MG63 (cell line): ENCODE results near the gene C3orf70. TPM values are rescaled to one million over a fixed set of nuclear protein-coding genes. Genes with fewer than 3 reads are reported as not detected.
A peak's percentile ranks its signal among the peaks of the same experiment; 100 is the strongest.

ENCODE experiments used
- DNase-seq: peaks from one replicate; pipeline ENCODE4 v3.0.0-alpha.2; 2020
- H3K27me3 ChIP-seq: fragments of 250-450 bp; sonication (Bioruptor Pico); 2 replicates; pipeline ENCODE4 v1.5.1; 2020; ENCODE audit warnings: mild to moderate bottlenecking, moderate library complexity
- H3K36me3 ChIP-seq: fragments of 250-450 bp; sonication (Bioruptor Pico); 2 replicates; pipeline ENCODE4 v1.5.1; 2020; ENCODE audit warnings: mild to moderate bottlenecking, moderate library complexity
- H3K4me3 ChIP-seq: fragments of 250-450 bp; sonication (Bioruptor Pico); 2 replicates; pipeline ENCODE4 v1.5.1; 2020; ENCODE audit warnings: mild to moderate bottlenecking, moderate library complexity
- H3K9me3 ChIP-seq: fragments of 250-450 bp; sonication (Bioruptor Pico); 2 replicates; pipeline ENCODE4 v1.5.1; 2020; ENCODE audit warnings: mild to moderate bottlenecking, moderate library complexity
- total RNA-seq: library from RNA; depleted of rRNA; stranded (reverse); fragments of >200 nt; shearing (Covaris generic); gene quantifications from 2 replicates; pipeline ENCODE4 v1.2.3, GENCODE V29; 2014; ENCODE audit warnings: low replicate concordance

Gene C3orf70
- total RNA-seq, 1 experiment from 2014 or later, result not detected

- H3K36me3 ChIP-seq, result no peaks in the 10 kb centered on the region
- DNase-seq, result no peak
- H3K9me3 ChIP-seq, result no peaks in the 10 kb centered on the region
- H3K4me3 ChIP-seq, result no peak overlapping the region
- peaks cover 79% of the 10 kb centered on the region for H3K27me3 ChIP-seq
Observed at GRCh38 chr3:185153861-185154629, 1.2 kb upstream of the C3orf70 start.

- Histone ChIP-seq H3K27me3 (peaks cover 82% of the 10 kb centered on the region), H3K4me3 (peak overlapping the region; percentile 31), H3K36me3 (no peaks in the 10 kb centered on the region), H3K9me3 (no peaks in the 10 kb centered on the region)
- no peak for DNase-seq
Observed at GRCh38 chr3:185153171-185153771, 411 bp upstream of the C3orf70 start.

DNA sequence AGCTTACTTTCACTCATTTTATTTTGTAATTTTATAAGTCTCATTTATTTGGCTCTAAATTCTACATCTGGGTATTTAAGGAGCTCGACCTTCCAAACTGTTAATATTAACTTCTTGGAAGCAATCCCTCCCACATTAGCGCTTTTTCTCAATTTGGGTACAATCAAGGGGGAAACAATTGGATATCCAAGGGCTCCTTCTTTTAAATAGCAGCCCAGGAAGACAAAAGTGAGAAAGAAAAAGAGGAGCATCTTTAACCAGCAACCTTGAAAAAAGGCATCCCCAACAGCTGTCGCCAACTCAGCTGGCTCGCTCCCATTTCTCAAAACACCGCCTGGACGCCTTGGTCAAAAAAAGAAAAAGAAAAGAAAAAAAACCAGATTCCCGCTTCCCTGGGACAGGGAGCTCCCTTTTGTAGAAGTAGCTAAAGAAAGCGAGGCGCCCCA is 873 bp downstream of the C3orf70 start:
- Histone ChIP-seq H3K4me3 (no peak overlapping the region), H3K9me3 (no peaks in the 10 kb centered on the region), H3K27me3 (peaks cover 90% of the 10 kb centered on the region), H3K36me3 (no peaks in the 10 kb centered on the region)
- no peak for DNase-seq

DNA sequence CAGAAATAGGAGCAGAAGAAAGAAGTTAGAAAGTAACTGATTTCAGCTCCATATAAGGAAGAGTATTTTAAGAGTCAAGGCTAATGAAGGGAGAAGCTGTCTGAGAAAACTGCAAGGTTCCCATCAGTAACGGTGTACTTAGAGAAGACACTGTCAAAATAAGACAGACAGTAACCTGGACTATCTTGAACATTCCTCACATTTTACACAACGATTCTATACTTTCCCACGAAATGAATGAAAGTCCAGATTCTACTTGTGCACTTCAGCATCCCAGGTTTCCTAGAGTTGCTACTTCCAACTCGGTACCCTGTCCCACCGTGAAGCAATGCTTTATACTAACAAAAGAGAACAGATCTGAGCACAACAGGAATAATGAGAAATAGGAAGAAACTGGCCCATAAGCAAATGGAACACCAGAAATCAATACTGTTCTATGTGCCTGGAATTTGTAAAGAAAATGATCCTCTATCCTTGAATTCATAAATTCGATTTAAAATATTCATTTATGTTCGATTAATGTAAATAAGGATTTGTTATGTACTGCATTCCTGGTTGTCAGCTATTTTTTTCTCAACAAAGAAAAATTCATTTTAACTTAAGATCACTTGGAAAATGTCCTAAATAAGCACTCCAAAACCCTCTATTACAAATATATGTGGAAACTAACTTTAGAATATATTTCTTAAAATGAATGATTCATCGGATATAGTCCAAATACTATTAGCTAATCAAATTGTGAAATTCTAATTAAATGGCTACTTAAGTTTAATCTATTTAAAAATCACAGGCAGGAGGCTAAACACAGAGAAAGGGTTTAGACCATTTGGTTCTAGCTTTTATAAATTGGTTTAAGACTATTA is 1.5 kb downstream of the C3orf70 start:
- no peak for DNase-seq
- peaks cover 89% of the 10 kb centered on the region for H3K27me3 ChIP-seq
- no peak overlapping the region for H3K4me3 ChIP-seq
- no peaks in the 10 kb centered on the region for H3K9me3 ChIP-seq
- H3K36me3 ChIP-seq, result no peaks in the 10 kb centered on the region

DNA sequence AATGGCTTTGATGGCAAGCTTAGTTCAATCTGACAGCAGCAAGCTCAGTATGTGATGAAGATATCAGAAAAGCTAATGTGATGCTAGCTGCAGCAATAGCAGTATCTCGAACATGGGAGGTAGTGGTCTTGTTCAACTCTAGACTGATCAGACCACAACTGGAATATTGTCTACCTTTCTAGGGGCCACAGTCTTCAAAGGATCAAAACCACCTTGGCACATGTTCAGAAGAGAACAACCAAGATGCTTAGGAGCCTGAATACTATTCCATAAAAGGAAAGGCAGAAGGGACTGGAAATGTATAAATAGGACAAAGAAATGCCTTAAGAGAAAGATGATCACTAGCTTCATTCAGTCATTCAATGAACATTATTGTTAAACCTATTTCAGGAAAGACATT is 2.3 kb downstream of the C3orf70 start:
- Histone ChIP-seq H3K9me3 (no peaks in the 10 kb centered on the region), H3K4me3 (no peak overlapping the region), H3K36me3 (no peaks in the 10 kb centered on the region), H3K27me3 (peaks cover 85% of the 10 kb centered on the region)
- DNase-seq, result no peak

DNA sequence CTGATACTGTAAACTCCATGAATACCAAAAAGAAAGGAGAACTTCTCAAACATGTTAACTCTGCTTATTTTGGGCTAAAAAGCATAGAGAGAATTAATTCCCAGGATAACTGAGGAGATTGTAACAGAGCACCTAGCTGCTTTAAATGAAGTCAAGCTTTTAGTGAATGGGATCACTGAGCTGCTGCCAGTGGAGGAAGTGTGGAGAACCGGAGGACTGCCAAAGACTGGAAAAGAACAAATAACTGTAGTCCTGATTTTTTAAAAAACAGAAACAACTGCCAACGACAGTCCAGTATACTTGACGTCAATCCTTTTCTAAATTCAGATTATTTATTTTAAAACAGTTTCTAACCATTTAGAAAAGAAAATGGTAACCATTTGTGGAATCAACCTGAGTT is 3.3 kb downstream of the C3orf70 start:
- no peaks in the 10 kb centered on the region for H3K36me3 ChIP-seq
- no peak overlapping the region for H3K4me3 ChIP-seq
- no peak for DNase-seq
- peaks cover 82% of the 10 kb centered on the region for H3K27me3 ChIP-seq
- no peaks in the 10 kb centered on the region; the same call in 1 of the 2 replicates for H3K9me3 ChIP-seq

DNA sequence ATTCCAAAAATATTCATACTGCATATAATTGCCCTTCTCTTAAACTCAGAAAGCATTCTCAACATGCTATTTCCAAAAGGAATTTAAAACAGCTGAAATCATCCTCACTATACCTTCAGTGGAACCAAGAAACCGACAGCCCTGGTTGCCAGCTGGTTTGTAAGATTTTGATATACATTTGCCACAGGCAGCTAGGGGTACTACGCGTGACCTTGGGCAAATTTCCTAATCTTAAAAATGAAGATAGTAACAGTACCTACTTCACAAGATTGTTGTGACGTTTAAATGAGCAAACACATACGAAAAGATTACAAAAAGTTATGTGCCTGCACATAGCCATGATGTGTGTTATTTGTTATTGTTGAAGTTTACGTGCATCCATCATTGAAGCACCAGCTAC is 7.3 kb downstream of the C3orf70 start:
- no peak overlapping the region for H3K4me3 ChIP-seq
- no peaks in the 10 kb centered on the region; the same call in 1 of the 2 replicates for H3K9me3 ChIP-seq
- no peak for DNase-seq
- peaks cover 52% of the 10 kb centered on the region for H3K27me3 ChIP-seq
- H3K36me3 ChIP-seq, result no peaks in the 10 kb centered on the region

- H3K36me3 ChIP-seq, result no peaks in the 10 kb centered on the region
- H3K27me3 ChIP-seq, result peaks cover 45% of the 10 kb centered on the region
- no peak overlapping the region for H3K4me3 ChIP-seq
- H3K9me3 ChIP-seq, result no peaks in the 10 kb centered on the region; the same call in 1 of the 2 replicates
- DNase-seq, result no peak
Observed at GRCh38 chr3:185144784-185145183, 8.1 kb downstream of the C3orf70 start.

DNA sequence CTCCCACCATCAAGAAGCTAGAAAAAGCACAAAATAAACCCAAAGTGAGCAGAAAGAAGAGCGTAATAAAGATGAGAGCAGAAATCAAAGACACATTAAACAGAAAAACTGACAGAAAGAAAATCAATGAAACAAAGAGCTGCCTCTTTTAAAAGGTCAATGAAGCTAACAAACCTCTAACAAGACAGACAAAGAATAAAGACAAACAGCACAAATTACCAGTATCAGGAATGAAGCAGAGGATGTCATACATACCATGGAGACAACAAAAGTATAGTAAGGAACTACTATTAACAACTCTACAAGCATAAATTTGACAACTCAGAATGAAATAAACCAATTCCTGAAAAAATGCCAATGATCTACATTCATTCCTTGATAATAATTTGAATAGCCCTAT is 15.0 kb downstream of the C3orf70 start:
- no peak for DNase-seq
- no peaks in the 10 kb centered on the region for H3K36me3 ChIP-seq
- H3K9me3 ChIP-seq, result no peaks in the 10 kb centered on the region
- H3K4me3 ChIP-seq, result no peak overlapping the region
- H3K27me3 ChIP-seq, result peaks cover 9% of the 10 kb centered on the region

DNA sequence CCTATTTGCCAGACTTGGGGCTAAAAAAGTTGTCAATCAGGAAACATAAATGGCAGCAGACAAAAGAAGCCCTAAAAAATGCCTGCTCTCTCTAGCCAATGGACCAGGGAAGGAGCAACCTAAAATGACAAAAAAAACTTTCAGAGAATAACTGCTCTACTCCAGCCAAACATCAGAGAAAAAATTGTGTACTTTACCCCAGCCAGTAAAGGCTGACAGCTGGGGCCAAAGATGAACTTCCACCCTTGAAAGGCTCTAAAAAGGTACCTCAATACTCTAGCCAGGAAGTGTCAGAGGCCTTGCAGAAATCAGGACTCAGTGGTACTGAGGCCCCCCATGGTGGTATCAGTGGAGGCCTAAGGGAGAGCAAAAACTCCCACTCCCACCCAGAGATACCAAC is 18.4 kb downstream of the C3orf70 start:
- Histone ChIP-seq H3K9me3 (no peaks in the 10 kb centered on the region), H3K4me3 (no peak overlapping the region), H3K27me3 (peaks cover 22% of the 10 kb centered on the region), H3K36me3 (no peaks in the 10 kb centered on the region)
- no peak for DNase-seq

- no peak for DNase-seq
- no peak overlapping the region for H3K4me3 ChIP-seq
- H3K9me3 ChIP-seq, result no peaks in the 10 kb centered on the region
- H3K27me3 ChIP-seq, result peaks cover 23% of the 10 kb centered on the region
- H3K36me3 ChIP-seq, result no peaks in the 10 kb centered on the region
Observed at GRCh38 chr3:185131602-185132256, 21.1 kb downstream of the C3orf70 start.

DNA sequence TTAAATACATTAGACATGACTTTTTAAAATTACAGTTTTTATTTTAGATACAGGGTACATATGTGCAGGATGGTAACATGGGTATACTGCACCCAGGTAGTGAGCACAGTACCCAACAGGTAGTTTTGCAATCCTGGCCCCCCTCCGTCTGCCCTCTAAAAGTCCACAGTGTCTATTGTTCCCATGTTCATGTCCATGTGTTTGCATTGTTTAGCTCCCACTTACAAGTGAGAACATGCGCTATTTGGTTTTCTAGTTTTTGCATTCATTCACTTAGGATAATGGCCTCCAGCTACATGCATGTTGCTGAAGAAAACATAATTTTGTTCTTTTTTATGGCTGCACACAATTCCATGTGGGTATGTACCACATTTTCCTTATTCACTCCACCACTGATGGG is 23.8 kb downstream of the C3orf70 start:
- peaks cover 26% of the 10 kb centered on the region for H3K27me3 ChIP-seq
- no peak overlapping the region for H3K4me3 ChIP-seq
- DNase-seq, result no peak
- no peaks in the 10 kb centered on the region for H3K36me3 ChIP-seq
- no peaks in the 10 kb centered on the region for H3K9me3 ChIP-seq

DNA sequence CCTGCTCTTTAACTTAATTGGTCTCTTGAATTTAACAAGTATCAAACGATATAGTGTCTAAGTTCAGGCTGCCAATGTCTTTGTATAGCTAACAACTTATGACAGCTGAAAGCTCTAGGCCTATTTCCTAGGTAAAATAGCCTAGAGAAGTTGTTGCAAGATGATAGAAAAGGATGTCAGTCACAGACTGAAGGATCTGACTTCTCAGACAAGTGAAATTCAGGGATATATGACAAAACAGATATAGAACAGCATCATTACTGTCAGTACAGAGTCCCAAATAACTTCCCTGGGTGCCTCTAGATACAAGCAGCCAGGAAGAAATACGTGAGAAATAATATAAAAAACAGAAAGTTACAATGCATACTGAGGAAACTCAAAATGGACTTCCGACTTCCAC is 26.7 kb downstream of the C3orf70 start:
- Histone ChIP-seq H3K9me3 (no peaks in the 10 kb centered on the region), H3K4me3 (no peak overlapping the region), H3K27me3 (peaks cover 22% of the 10 kb centered on the region), H3K36me3 (no peaks in the 10 kb centered on the region)
- DNase-seq, result no peak

DNA sequence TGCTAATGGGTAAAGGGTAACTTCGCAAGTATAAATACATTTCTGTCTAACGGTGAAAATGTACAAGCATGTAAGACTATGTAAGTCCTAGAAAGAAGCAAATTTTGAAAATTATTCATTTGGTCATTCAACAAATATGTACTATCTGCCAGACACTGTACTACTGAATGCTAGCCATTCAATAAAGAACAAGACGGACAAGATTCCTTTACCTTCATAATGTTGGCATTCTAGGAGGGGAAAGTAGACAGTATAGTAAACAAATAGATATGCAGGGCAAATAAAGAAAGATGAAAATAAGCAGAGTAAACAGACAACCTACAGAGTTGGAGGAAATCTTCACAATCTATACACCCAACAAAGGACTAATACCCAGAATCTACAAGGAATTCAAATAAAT is 32.7 kb downstream of the C3orf70 start:
- Histone ChIP-seq H3K4me3 (no peak overlapping the region), H3K9me3 (no peaks in the 10 kb centered on the region), H3K36me3 (no peaks in the 10 kb centered on the region), H3K27me3 (peaks cover 32% of the 10 kb centered on the region)
- DNase-seq, result no peak

DNA sequence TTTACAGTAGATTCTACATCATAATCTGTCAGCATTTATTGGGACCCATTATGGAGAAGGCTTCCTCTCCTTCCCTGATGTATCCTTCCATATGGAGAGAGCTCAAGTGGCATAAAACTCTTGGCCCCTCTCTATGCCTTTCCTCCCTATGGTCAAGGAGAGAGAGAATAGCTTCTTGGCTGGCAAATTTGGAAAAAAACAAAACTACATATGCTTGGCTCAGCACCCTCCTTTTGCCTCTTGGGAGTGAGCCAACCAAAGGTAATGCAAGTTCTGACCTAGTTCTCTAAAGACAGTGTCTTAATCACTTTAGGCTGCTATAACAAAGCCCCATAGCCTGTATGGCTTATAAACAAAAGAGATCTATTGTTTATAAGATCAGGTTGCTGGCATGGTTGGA is 37.5 kb downstream of the C3orf70 start:
- Histone ChIP-seq H3K27me3 (peaks cover 39% of the 10 kb centered on the region), H3K36me3 (no peaks in the 10 kb centered on the region), H3K9me3 (no peaks in the 10 kb centered on the region), H3K4me3 (no peak overlapping the region)
- DNase-seq, result no peak

GRCh38 chr3:185114756-185115155 is 38.1 kb downstream of the C3orf70 start:
- DNase-seq, result no peak
- peaks cover 36% of the 10 kb centered on the region for H3K27me3 ChIP-seq
- H3K9me3 ChIP-seq, result no peaks in the 10 kb centered on the region
- no peak overlapping the region for H3K4me3 ChIP-seq
- no peaks in the 10 kb centered on the region for H3K36me3 ChIP-seq

DNA sequence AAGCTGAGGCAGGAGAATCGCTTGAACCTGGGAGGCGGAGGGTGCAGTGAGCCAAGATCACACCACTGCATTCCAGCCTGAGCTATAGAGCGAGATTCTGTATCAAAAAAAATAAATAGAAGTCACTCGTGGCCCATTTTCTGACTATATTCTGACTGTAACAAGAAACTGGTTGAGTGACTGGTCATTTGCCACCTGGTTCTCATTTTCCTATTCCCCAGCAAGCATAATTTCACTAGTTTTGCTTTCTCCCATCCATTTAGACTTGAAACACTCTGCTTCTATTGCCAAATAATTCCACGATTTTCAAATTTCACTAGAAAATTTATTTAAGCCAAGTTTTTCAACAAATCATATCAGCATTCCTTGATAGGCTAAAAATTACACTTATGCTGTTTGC is 40.7 kb downstream of the C3orf70 start:
- no peaks in the 10 kb centered on the region for H3K36me3 ChIP-seq
- no peak overlapping the region for H3K4me3 ChIP-seq
- no peak for DNase-seq
- no peaks in the 10 kb centered on the region for H3K9me3 ChIP-seq
- peaks cover 24% of the 10 kb centered on the region for H3K27me3 ChIP-seq
